ENCODE results near the gene CLDN3. TPM values are rescaled to one million over a fixed set of nuclear protein-coding genes. Genes with fewer than 3 reads are reported as not detected.

The CLDN3 gene
- total and polyA plus RNA-seq, 9 of the 15 experiments (the other 6 are each of a cell fraction or from before 2014, with no cell fraction given) = 0.29 TPM; not detected in 8

GRCh38 chr7:73726083-73726466, 44.0 kb downstream of the CLDN3 start (continued):
- TF ChIP-seq ASH1L (IDR thresholded peaks at IDR 0.05; ENCODE audit: borderline replicate concordance, low read depth, partially characterized antibody) = peak; percentile 25
- TF ChIP-seq MAZ (CRISPR knock-in tag; conservative IDR thresholded peaks at IDR 0.05 in 1 of 2, IDR thresholded peaks at IDR 0.05 in 1 of 2) = no peak
- no peak for TF ChIP-seq ZC3H4 (CRISPR knock-in tag; IDR thresholded peaks at IDR 0.05; ENCODE audit: borderline replicate concordance)
- TF ChIP-seq, protein P1, sequence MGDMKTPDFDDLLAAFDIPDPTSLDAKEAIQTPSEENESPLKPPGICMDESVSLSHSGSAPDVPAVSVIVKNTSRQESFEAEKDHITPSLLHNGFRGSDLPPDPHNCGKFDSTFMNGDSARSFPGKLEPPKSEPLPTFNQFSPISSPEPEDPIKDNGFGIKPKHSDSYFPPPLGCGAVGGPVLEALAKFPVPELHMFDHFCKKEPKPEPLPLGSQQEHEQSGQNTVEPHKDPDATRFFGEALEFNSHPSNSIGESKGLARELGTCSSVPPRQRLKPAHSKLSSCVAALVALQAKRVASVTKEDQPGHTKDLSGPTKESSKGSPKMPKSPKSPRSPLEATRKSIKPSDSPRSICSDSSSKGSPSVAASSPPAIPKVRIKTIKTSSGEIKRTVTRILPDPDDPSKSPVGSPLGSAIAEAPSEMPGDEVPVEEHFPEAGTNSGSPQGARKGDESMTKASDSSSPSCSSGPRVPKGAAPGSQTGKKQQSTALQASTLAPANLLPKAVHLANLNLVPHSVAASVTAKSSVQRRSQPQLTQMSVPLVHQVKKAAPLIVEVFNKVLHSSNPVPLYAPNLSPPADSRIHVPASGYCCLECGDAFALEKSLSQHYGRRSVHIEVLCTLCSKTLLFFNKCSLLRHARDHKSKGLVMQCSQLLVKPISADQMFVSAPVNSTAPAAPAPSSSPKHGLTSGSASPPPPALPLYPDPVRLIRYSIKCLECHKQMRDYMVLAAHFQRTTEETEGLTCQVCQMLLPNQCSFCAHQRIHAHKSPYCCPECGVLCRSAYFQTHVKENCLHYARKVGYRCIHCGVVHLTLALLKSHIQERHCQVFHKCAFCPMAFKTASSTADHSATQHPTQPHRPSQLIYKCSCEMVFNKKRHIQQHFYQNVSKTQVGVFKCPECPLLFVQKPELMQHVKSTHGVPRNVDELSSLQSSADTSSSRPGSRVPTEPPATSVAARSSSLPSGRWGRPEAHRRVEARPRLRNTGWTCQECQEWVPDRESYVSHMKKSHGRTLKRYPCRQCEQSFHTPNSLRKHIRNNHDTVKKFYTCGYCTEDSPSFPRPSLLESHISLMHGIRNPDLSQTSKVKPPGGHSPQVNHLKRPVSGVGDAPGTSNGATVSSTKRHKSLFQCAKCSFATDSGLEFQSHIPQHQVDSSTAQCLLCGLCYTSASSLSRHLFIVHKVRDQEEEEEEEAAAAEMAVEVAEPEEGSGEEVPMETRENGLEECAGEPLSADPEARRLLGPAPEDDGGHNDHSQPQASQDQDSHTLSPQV (IDR thresholded peaks at IDR 0.05) = no peak
- TF ChIP-seq MCM2 (IDR thresholded peaks at IDR 0.05; ENCODE audit: low read depth) = no peak
- no peak for TF ChIP-seq ZNF445 (CRISPR knock-in tag; IDR thresholded peaks at IDR 0.05; ENCODE audit: low read depth)
- no peak for TF ChIP-seq ZBTB1 (CRISPR knock-in tag; IDR thresholded peaks at IDR 0.05; ENCODE audit: borderline replicate concordance, low read depth)
- TF ChIP-seq SMARCA4 (IDR thresholded peaks at IDR 0.05) = 0 out of 2 replicates have a peak, but pooled peaks have one; percentile 10
- TF ChIP-seq, protein P2, sequence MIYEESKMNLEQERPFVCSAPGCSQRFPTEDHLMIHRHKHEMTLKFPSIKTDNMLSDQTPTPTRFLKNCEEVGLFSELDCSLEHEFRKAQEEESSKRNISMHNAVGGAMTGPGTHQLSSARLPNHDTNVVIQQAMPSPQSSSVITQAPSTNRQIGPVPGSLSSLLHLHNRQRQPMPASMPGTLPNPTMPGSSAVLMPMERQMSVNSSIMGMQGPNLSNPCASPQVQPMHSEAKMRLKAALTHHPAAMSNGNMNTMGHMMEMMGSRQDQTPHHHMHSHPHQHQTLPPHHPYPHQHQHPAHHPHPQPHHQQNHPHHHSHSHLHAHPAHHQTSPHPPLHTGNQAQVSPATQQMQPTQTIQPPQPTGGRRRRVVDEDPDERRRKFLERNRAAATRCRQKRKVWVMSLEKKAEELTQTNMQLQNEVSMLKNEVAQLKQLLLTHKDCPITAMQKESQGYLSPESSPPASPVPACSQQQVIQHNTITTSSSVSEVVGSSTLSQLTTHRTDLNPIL (CRISPR knock-in tag; IDR thresholded peaks at IDR 0.05) = no peak
- TF ChIP-seq TCF3 (CRISPR knock-in tag; IDR thresholded peaks at IDR 0.05) = no peak
- no peak for TF ChIP-seq E2F1 (CRISPR knock-in tag; IDR thresholded peaks at IDR 0.05)
- no peak for TF ChIP-seq KDM1A (IDR thresholded peaks at IDR 0.05)
- TF ChIP-seq SMARCE1 (IDR thresholded peaks at IDR 0.05) = no peak
- TF ChIP-seq, protein P3, sequence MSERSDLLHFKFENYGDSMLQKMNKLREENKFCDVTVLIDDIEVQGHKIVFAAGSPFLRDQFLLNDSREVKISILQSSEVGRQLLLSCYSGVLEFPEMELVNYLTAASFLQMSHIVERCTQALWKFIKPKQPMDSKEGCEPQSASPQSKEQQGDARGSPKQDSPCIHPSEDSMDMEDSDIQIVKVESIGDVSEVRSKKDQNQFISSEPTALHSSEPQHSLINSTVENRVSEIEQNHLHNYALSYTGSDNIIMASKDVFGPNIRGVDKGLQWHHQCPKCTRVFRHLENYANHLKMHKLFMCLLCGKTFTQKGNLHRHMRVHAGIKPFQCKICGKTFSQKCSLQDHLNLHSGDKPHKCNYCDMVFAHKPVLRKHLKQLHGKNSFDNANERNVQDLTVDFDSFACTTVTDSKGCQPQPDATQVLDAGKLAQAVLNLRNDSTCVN (CRISPR knock-in tag; IDR thresholded peaks at IDR 0.05) = peak; percentile 89; the same call in 1 of the 2 replicates
- no peak for TF ChIP-seq LEF1 (IDR thresholded peaks at IDR 0.05)
- TF ChIP-seq ZNF263 (CRISPR knock-in tag; IDR thresholded peaks at IDR 0.05; ENCODE audit: borderline replicate concordance) = no peak
- no peak for TF ChIP-seq ATF1 (CRISPR knock-in tag; IDR thresholded peaks at IDR 0.05)
- 0 out of 2 replicates have a peak, but pooled peaks have one; percentile 7 for TF ChIP-seq ATF1 (tag; IDR thresholded peaks at IDR 0.05)
- TF ChIP-seq FOSL1 (tag; conservative IDR thresholded peaks at IDR 0.05) = no peak
- no peak for TF ChIP-seq CHD1 (IDR thresholded peaks at IDR 0.05; ENCODE audit: low read length)
- TF ChIP-seq YBX1 (IDR thresholded peaks at IDR 0.05) = 0 out of 2 replicates have a peak, but pooled peaks have one; percentile 74
- 0 out of 2 replicates have a peak, but pooled peaks have one; percentile 25 for TF ChIP-seq SNIP1 (IDR thresholded peaks at IDR 0.05; ENCODE audit: low read depth)
- no peak for TF ChIP-seq NFRKB (IDR thresholded peaks at IDR 0.05; ENCODE audit: low read depth)
- TF ChIP-seq ARHGAP35 (IDR thresholded peaks at IDR 0.05; ENCODE audit: partially characterized antibody) = peak; percentile 82
